ENCODE data around the gene JAK1. TPM values are rescaled to one million over a fixed set of nuclear protein-coding genes. Genes with fewer than 3 reads are reported as not detected.

JAK1 gene
- total RNA-seq, 1 donor from 2014 or later: 187 TPM

DNA sequence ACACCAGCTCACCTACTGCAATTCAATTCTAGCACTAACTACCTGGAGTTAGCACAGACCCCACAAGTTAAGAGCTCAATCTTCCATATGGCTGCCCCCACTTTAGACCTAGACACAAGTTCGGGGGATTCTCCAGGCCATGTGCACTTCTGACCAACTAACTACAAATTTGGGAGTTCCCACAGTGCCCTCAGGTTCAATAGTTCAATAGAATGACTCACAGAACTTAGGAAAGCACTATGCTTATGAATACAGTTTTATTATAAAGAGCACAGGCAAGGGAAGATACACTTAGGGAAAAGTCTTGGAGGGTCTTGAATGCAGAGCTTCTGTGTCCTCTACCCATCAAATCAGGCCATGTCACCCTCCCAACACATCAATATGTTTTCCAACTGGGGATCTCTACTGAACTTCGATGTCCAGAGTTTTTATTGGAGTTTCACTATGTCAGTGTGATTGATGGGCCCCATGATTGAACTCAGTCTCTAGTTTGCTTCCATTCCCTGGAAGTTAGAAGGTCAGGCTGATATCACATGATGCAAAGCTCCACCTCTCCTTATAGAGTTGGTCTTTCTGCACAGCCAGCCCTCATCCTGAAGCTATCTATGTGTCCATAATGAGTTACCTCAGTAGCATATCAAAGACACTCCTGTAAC, 175.4 kb downstream of the JAK1 start:
- DNase-seq (ENCODE audit: low spot score): no peak

Other genes with a start within 250 kb of the JAK1 start
- 3.5 TPM for gene RAVER2, start 221.5 kb downstream of the JAK1 start, total RNA-seq
- gene AK4, start 181.7 kb upstream of the JAK1 start, total RNA-seq: 101 TPM